ENCODE measurements around the gene ARL5B.
"Not testable (repeated sequence)": the region's sequence is repeated elsewhere in the genome, so short reads cannot be mapped to it uniquely, and the experiment has no call there.

ARL5B gene

GRCh38 chr10:18659125-18659818 lies at the start of gene ARL5B:
Gene ARL5B, plus strand, starts transcription at chr10:18659431. Its CDS starts 207 bp downstream, at chr10:18659638.
- DNase-seq, result peak; percentile 46

GRCh38 chr10:18610517-18610916 lies 48.7 kb upstream of the ARL5B start:
- peak; percentile 78 for DNase-seq

- no peak for DNase-seq
These were observed 48.1 kb upstream of the ARL5B start for GRCh38 chr10:18611168-18611567.

- DNase-seq, result no peak
These were observed 43.6 kb upstream of the ARL5B start for GRCh38 chr10:18615618-18616017.

- DNase-seq, result no peak
These were observed 42.9 kb upstream of the ARL5B start for GRCh38 chr10:18616337-18616736.

GRCh38 chr10:18619016-18619415 lies 40.2 kb upstream of the ARL5B start:
- peak; percentile 50 for DNase-seq

GRCh38 chr10:18620856-18621255 lies 38.4 kb upstream of the ARL5B start:
- DNase-seq, result no peak

- DNase-seq, result not testable (repeated sequence)
These were observed 35.6 kb upstream of the ARL5B start for GRCh38 chr10:18623671-18624070.

GRCh38 chr10:18625886-18626285 lies 33.3 kb upstream of the ARL5B start:
- DNase-seq, result no peak

GRCh38 chr10:18627452-18628018 lies 31.7 kb upstream of the ARL5B start:
- not testable (repeated sequence) for DNase-seq

- not testable (repeated sequence) for DNase-seq
These were observed 26.7 kb upstream of the ARL5B start for GRCh38 chr10:18632500-18632899.

GRCh38 chr10:18635995-18636394 lies 23.2 kb upstream of the ARL5B start:
- DNase-seq, result no peak

- DNase-seq, result not testable (repeated sequence)
These were observed 21.8 kb upstream of the ARL5B start for GRCh38 chr10:18637400-18637799.

- not testable (repeated sequence) for DNase-seq
These were observed 19.5 kb upstream of the ARL5B start for GRCh38 chr10:18639719-18640118.

GRCh38 chr10:18647151-18647550 lies 12.1 kb upstream of the ARL5B start:
- DNase-seq, result no peak

GRCh38 chr10:18647945-18648344 lies 11.3 kb upstream of the ARL5B start:
- DNase-seq, result no peak

- no peak for DNase-seq
These were observed 9.8 kb upstream of the ARL5B start for GRCh38 chr10:18649364-18649959.

GRCh38 chr10:18650404-18650997 lies 8.7 kb upstream of the ARL5B start:
- no peak for DNase-seq

GRCh38 chr10:18651324-18652007 lies 7.8 kb upstream of the ARL5B start, which contains the start of gene NSUN6:
Gene NSUN6, minus strand, starts transcription at chr10:18651587. Its CDS starts 384 bp downstream, at chr10:18651203.
- DNase-seq, result peak; percentile 12

GRCh38 chr10:18653112-18653511 lies 6.1 kb upstream of the ARL5B start:
- DNase-seq, result no peak

GRCh38 chr10:18656724-18657123 lies 2.5 kb upstream of the ARL5B start:
- no peak for DNase-seq

GRCh38 chr10:18658271-18659124 lies 733 bp upstream of the ARL5B start:
- DNase-seq, result no peak
